Epithelial cell of proximal tubule (primary cell): ENCODE data around the gene RHOH. TPM values are rescaled to one million over a fixed set of nuclear protein-coding genes. Genes with fewer than 3 reads are reported as not detected.
"Not testable (repeated sequence)": the region's sequence is repeated elsewhere in the genome, so short reads cannot be mapped to it uniquely, and the experiment has no call there.

Experiments
- DNase-seq: peaks from one replicate; pipeline ENCODE4 v3.0.0-alpha.2; 2011; ENCODE audit warnings: low read depth
- H3K4me3 ChIP-seq: 2 replicates; pipeline ENCODE4 v1.5.1; 2011; ENCODE audit warnings: low read depth, mild to moderate bottlenecking, low read length
- total RNA-seq: library from RNA; depleted of rRNA; stranded (reverse); fragments of >200 nt; gene quantifications from 2 replicates; pipeline ENCODE4 v1.2.3, GENCODE V29; 2015
- TF ChIP-seq, protein P1 (sequence below): conservative IDR thresholded peaks from 2 replicates; pipeline ENCODE4 v1.5.1; 2012; ENCODE audit warnings: low read depth, mild to moderate bottlenecking, low read length

RHOH gene
- total RNA-seq, 1 donor from 2014 or later, result not detected

DNA sequence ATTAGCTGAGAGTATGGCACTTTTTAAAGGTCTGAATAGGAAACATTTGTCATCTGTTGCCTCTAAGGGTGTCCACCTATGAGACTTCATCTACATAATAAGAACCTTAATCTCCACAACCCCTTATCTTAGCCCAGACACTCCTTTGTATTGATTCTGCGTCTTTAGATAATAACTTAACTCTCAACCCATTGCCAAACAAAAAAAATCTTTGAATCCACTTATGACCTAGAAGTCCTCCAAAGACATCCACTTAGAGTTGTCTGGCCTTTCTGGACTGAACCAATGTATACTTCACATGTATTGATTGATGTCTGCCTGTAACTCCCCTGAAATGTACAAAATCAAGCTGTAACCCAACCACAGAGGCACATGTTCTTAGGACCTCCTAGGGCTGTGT, 72.3 kb downstream of the RHOH start:
- H3K4me3 ChIP-seq, result no peak overlapping the region
- TF ChIP-seq, protein P1, sequence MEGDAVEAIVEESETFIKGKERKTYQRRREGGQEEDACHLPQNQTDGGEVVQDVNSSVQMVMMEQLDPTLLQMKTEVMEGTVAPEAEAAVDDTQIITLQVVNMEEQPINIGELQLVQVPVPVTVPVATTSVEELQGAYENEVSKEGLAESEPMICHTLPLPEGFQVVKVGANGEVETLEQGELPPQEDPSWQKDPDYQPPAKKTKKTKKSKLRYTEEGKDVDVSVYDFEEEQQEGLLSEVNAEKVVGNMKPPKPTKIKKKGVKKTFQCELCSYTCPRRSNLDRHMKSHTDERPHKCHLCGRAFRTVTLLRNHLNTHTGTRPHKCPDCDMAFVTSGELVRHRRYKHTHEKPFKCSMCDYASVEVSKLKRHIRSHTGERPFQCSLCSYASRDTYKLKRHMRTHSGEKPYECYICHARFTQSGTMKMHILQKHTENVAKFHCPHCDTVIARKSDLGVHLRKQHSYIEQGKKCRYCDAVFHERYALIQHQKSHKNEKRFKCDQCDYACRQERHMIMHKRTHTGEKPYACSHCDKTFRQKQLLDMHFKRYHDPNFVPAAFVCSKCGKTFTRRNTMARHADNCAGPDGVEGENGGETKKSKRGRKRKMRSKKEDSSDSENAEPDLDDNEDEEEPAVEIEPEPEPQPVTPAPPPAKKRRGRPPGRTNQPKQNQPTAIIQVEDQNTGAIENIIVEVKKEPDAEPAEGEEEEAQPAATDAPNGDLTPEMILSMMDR, result no peak
- no peak for DNase-seq

DNA sequence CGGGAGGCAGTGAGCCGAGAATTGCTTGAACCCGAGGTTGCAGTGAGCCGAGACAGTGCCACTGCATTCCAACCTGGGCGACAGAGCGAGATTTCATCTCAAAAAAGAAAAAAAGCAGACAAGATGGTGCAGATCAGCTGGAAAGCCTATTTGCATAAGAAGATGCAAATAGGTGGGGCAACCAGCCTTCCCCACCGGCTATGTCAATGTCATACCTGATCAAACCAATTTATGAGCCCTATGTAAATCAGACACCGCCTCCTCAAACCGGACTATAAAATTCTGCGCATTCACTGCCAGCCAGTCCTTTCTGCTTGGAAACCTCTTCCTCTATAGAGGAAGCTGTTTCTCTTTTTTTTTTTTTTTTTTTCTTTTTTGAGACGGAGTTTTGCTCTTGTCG, 73.8 kb downstream of the RHOH start:
- H3K4me3 ChIP-seq, result no peak overlapping the region
- DNase-seq, result no peak
- TF ChIP-seq, protein P1, result no peak

DNA sequence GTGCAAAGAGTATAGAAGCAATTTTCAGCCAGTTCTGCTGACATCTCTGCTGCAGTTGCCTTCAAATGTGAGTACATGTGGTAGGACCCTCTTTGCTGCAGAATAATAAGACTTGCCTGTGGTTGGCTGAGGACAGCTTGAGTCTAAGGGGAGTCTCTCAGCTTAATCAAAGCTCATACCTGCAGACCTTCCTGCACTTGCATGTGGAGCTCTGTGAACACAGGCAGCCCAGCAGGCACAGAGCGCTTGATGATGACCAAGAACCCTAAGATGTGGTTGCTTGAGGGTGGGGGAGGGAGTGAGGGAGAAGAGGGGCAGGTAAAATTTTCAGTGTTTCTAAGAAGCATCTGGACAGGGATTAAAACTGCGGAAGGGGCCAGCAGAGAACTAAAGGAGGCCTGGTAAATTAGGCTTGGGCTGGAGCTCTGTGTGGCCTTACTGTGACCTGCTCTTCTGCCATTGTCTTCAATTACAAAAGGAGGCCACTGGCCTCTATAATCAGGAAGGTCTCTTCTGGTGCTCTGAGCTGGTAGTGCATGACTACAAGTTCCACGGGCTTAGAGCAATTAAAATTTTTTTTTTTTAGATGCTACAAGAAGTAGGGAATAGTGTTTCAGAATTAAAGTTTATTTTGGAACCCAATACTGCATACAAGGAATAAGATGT, 78.4 kb downstream of the RHOH start:
- H3K4me3 ChIP-seq, result no peak overlapping the region
- no peak for DNase-seq
- TF ChIP-seq, protein P1, result no peak

DNA sequence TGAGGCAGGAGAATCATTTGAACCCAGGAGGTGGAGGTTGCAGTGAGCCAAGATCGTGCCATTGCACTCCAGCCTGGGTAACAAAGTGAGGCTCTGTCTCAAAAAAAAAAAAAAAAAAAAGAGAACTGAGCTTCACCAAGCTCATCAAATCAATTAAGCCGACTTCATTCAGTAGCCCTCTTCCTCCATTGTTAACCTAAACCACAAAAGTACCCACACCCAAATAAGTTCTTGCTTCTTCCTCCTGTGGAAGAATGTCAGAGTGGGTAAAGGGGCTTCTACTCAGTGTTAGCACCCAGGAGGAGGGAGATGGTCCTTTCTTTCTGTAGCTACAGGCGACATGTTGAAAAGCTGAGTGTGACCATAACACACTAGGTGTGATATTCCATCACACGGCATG, 79.7 kb downstream of the RHOH start:
- no peak for DNase-seq
- TF ChIP-seq, protein P1, result no peak
- no peak overlapping the region for H3K4me3 ChIP-seq

DNA sequence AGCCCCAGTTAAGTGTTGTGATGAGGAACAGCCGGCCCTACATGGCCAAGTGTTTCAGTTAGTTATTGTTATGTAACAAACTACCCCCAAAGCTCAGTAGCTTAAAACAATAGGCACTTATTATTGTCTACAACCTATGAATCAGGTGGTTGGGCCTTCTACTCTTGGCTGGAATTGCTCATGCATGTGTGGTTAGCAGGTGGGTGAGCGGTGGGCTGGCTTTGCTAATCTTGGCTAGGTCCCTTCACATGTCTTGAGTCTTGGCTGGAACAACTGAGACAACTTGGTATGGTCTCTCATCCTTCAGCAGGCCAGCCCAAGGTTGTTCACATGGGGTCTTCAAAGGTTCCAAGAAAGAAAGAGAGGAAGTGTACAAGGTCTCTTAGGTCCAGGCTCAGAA, 83.8 kb downstream of the RHOH start:
- no peak overlapping the region for H3K4me3 ChIP-seq
- TF ChIP-seq, protein P1, result no peak
- no peak for DNase-seq

DNA sequence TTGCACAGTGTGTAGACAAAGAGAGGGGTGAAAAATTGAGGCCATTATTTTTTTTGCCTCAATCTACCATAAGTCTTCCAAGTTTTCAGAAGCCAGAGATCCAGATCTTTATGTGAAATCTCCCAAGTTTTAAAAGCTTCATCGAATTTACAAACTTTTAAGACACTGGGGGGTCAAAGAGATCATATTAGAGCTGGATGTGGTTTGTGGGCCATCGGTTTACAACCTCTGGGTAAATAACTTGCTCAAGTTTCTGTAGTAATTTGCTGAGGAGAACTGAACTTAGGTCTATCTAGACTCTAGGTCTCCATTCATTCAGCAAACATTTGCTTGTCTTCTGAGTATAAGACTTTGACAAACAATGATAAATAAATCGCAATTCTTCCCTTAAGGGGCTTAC, 84.3 kb downstream of the RHOH start:
- no peak overlapping the region for H3K4me3 ChIP-seq
- TF ChIP-seq, protein P1, result no peak
- no peak for DNase-seq

DNA sequence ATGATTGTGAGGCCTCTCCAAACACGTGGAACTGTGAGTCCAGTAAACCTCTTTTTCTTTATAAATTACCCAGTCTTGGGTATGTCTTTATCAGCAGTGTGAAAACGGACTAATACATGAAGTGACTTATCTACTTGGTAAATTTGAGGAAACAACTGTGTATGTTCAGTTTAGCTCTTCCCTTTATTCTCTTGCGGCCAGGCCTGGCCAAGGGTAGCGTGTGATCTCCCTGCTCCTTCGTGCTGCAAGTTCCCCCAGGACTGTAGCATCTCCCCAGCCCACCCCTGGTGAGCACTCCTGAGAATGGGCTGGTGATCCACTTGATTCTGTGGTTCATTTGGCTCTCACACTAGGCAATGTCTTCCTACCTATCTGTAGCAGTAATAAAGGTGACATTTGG, 85.1 kb downstream of the RHOH start:
- no peak for DNase-seq
- H3K4me3 ChIP-seq, result no peak overlapping the region
- TF ChIP-seq, protein P1, result no peak

DNA sequence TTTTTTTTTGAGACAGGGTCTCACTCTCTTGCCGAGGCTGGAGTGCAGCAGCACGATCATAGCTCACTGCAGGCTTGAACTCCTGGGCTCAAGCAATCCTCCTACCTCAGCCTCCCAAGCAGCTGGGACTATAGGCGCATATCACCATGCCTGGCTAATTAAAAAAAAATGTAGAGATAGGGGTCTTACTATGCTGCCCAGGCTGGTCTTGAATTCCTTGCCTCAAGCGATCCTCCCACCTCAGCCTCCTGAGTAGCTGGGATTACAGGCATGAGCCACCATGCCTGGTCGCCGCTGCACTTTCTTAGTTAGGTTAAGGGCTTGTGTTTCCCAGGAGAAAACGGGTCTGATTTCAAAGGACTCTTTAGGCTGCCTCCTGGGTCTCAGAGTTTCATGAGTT, 86.0 kb downstream of the RHOH start:
- H3K4me3 ChIP-seq, result not testable (repeated sequence)

More for the DNA sequence above, 86.0 kb downstream of the RHOH start:
- DNase-seq, result not testable (repeated sequence)
